HG03469 (cell line): ENCODE data around the gene MAP1S.

Experiments
- ATAC-seq: cut with Tn5 transposase; IDR thresholded peaks from one replicate; pipeline ENCODE4 v1.9.1; 2021; ENCODE audit warnings: mild to moderate bottlenecking, moderate library complexity, moderate number of reproducible peaks; ENCODE audit not compliant: unreplicated experiment

The MAP1S gene

GRCh38 chr19:17692566-17692965, 26.7 kb upstream of the MAP1S start:
- no peak for ATAC-seq

- ATAC-seq = no peak
Observed at GRCh38 chr19:17695198-17695597, 24.1 kb upstream of the MAP1S start.

GRCh38 chr19:17703824-17704463, 15.3 kb upstream of the MAP1S start:
- no peak for ATAC-seq

- no peak for ATAC-seq
Observed at GRCh38 chr19:17706750-17707181, 12.5 kb upstream of the MAP1S start.

GRCh38 chr19:17711851-17712250, 7.4 kb upstream of the MAP1S start:
- no peak for ATAC-seq

GRCh38 chr19:17716309-17716929, 2.9 kb upstream of the MAP1S start:
- no peak for ATAC-seq

GRCh38 chr19:17718550-17718946, 732 bp upstream of the MAP1S start:
- no peak for ATAC-seq

- no peak for ATAC-seq
Observed at GRCh38 chr19:17719730-17720400, 585 bp downstream of the MAP1S start.

GRCh38 chr19:17720440-17720839, 1.2 kb downstream of the MAP1S start:
- no peak for ATAC-seq

- no peak for ATAC-seq
Observed at GRCh38 chr19:17721111-17721628, 1.9 kb downstream of the MAP1S start.

- ATAC-seq = no peak
Observed at GRCh38 chr19:17721821-17722220, 2.5 kb downstream of the MAP1S start.

- ATAC-seq = no peak
Observed at GRCh38 chr19:17722655-17723240, 3.5 kb downstream of the MAP1S start.

- no peak for ATAC-seq
Observed at GRCh38 chr19:17724655-17725054, 5.4 kb downstream of the MAP1S start.

GRCh38 chr19:17725422-17726078, 6.3 kb downstream of the MAP1S start:
- no peak for ATAC-seq

- ATAC-seq = no peak
Observed at GRCh38 chr19:17726136-17726741, 7.0 kb downstream of the MAP1S start.

- ATAC-seq = no peak
Observed at GRCh38 chr19:17726964-17727773, 7.9 kb downstream of the MAP1S start.

- no peak for ATAC-seq
Observed at GRCh38 chr19:17727843-17728242, 8.6 kb downstream of the MAP1S start.

GRCh38 chr19:17733127-17733526, 13.8 kb downstream of the MAP1S start:
- ATAC-seq = no peak

GRCh38 chr19:17734146-17734545, 14.9 kb downstream of the MAP1S start:
- ATAC-seq = no peak

GRCh38 chr19:17735410-17735809, 16.1 kb downstream of the MAP1S start:
- no peak for ATAC-seq
